ENCODE measurements around the gene FIG4.
"Not testable (repeated sequence)": the region's sequence is repeated elsewhere in the genome, so short reads cannot be mapped to it uniquely, and the experiment has no call there.

The FIG4 gene

DNA sequence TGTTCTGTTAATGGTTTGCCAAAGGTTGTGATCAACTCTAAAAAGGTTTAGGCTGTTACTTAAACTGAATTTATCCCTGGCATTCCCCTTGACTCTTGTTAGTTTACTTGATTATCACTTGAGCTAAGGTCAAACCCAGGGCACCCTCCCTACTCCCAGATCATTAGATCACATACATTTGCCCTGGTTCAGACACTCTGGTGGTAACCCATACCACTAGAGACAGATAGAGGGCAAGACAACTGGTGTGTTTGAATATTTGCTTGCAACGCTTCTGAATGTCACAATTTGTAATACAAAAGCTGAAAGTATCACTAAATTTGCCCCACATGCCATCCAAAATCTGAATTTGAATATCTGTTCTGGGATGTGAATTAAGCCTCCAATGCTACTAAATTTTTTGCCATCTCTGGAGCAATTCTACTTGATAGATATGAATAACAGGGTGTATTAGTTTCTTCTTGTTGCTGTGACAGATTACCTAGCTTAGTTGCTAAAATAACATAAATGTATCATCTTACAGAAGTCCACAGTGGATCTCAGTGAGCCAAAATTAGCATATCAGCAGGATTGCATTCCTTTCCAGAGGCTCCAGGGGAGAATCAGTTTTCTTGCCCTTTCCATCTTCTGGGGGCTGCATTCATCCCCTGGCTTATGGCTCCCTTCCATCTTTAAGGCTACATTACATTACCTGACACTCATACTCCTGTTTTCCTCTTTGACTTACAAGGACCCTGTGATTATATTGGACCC lies 45.4 kb downstream of the FIG4 start:
- no peak for TF ChIP-seq CTCF (IDR thresholded peaks at IDR 0.05; ENCODE audit: borderline replicate concordance, insufficient read depth, low read depth, low read length)

DNA sequence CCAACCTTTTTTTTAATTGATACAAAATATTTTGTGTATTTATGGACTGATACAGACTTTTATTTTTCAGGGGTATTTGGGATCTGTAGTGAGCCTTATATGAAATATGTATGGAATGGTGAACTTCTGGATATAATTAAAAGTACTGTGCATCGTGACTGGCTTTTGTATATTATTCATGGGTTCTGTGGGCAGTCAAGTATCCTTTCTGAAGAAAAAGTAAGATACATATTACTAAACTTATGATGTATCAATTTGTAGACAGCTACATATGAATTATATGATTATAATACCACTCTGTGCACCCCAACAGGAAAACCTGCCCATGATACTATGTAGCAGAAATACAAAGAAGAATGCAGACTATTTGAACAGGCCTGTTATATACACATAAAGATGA lies 47.2 kb downstream of the FIG4 start:
- no peak overlapping the region for H3K4me3 ChIP-seq (ENCODE audit: low read depth, low read length)
- TF ChIP-seq CTCF (IDR thresholded peaks at IDR 0.05; ENCODE audit: borderline replicate concordance, insufficient read depth, low read depth, low read length) = no peak

More for the DNA sequence above, 45.4 kb downstream of the FIG4 start:
- no peak overlapping the region for H3K4me3 ChIP-seq (ENCODE audit: low read depth, low read length)

GRCh38 chr6:109738667-109739066 lies 47.6 kb downstream of the FIG4 start:
- H3K4me3 ChIP-seq (ENCODE audit: low read depth, low read length) = no peak overlapping the region
- TF ChIP-seq CTCF (IDR thresholded peaks at IDR 0.05; ENCODE audit: borderline replicate concordance, insufficient read depth, low read depth, low read length) = no peak

DNA sequence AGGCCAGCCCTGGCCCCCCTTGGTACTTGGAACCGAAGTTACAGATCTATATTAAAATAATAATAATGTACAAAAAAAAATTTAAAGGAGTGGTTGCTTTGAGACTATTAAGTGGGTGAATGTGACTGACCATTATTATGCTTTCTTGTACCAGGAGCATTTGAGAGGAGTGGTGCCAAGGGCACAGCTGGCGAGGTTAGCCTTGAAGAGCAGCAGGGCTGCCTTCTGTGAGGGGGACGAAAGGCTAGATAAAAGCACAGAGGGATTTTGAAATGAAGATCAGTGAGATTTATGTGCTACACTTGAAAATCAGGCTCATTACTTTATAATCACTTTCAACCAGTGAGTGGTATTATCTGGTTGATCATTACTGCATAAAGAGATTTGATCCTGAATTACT lies 48.6 kb downstream of the FIG4 start:
- H3K4me3 ChIP-seq (ENCODE audit: low read depth, low read length) = no peak overlapping the region

DNA sequence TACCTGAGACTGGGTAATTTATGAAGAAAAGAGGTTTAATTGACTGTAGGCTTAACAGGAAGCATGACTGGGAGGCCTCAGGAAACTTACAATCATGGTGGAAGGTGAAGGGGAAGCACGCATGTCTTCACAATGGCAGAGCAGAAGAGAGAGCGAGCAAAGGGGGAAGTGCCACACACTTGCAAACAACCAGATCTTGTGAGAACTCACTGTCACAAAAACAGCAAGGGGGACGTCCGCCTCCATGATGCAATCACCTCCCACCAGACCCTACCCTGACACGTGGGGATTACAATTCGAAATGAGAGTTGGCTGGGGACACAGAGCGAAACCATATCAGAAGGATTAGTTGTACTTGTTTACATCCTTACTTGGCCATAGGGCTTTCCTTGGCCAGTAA lies 49.7 kb downstream of the FIG4 start:
- no peak for TF ChIP-seq CTCF (IDR thresholded peaks at IDR 0.05; ENCODE audit: borderline replicate concordance, insufficient read depth, low read depth, low read length)
- no peak overlapping the region for H3K4me3 ChIP-seq (ENCODE audit: low read depth, low read length)

More for the DNA sequence above, 48.6 kb downstream of the FIG4 start:
- no peak for TF ChIP-seq CTCF (IDR thresholded peaks at IDR 0.05; ENCODE audit: borderline replicate concordance, insufficient read depth, low read depth, low read length)

DNA sequence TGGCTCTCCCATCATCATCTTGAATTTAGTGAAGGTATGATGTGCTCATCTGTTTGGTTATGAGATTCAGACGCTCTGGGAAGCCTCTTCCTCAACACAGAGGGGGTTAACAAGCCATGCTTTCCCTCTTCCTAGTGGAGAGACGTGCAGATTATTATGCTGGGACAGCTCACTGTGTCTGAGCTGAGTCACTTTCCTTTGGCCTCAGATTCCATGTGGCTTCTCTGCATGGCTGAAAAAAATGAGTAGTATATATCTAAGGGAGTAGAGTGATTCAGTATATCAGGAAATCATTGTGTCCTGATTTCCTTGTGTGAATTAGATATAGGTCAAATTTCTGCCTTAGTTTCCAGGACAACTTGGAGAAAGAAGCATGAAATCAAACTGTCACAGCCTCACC lies 52.6 kb downstream of the FIG4 start:
- no peak overlapping the region for H3K4me3 ChIP-seq (ENCODE audit: low read depth, low read length)
- TF ChIP-seq CTCF (IDR thresholded peaks at IDR 0.05; ENCODE audit: borderline replicate concordance, insufficient read depth, low read depth, low read length) = no peak

DNA sequence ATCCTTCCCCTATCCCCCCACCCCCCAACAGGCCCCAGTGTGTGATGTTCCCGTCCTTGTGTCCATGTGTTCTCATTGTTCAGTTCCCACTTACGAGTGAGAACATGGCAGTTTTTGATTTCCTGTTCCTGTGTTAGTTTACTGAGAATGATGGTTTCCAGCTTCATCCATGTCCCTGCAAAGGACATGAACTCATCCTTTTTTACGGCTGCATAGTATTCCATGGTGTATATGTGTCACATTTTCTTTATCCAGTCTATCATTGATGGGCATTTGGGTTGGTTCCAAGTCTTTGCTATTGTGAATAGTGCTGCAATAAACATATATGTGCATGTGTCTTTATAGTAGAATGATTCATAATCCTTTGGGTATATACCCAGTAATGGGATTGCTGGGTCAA lies 53.7 kb downstream of the FIG4 start:
- not testable (repeated sequence) for H3K4me3 ChIP-seq (ENCODE audit: low read depth, low read length)
